Stimulated activated CD8-positive, alpha-beta memory T cell treated with anti-CD3 and anti-CD28 coated beads, Interleukin-15, amount 100 ng/mL, for 1 hour (primary cell): Measurements from ENCODE around the gene CEP350.

Experiments
- DNase-seq: peaks from one replicate; pipeline ENCODE4 v3.0.0-alpha.2; 2020; ENCODE audit warnings: low read depth

Gene CEP350

DNA sequence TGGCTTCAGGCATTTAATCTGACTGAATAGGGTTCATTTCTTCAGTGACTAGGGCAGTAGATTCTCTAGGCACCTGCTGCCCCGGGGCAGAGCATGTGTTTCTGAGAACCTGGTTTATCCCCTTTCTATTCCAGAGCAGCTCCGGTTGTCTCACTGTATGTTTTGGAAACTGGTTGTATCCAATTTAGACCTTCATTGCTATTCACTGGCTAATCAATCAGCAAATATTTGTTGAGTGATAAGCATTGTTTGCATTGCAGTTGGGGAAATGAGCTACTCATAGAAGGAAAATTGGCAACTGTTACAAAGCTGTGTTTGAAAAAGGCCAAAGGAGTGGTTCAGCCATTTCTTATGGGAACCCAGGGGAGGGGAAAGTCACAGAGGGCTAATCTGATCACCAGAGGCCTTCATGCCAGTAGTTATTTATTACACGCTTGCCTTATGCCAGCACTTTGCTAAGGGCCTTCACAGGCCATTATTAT, 203.0 kb downstream of the CEP350 start:
- DNase-seq: no peak

DNA sequence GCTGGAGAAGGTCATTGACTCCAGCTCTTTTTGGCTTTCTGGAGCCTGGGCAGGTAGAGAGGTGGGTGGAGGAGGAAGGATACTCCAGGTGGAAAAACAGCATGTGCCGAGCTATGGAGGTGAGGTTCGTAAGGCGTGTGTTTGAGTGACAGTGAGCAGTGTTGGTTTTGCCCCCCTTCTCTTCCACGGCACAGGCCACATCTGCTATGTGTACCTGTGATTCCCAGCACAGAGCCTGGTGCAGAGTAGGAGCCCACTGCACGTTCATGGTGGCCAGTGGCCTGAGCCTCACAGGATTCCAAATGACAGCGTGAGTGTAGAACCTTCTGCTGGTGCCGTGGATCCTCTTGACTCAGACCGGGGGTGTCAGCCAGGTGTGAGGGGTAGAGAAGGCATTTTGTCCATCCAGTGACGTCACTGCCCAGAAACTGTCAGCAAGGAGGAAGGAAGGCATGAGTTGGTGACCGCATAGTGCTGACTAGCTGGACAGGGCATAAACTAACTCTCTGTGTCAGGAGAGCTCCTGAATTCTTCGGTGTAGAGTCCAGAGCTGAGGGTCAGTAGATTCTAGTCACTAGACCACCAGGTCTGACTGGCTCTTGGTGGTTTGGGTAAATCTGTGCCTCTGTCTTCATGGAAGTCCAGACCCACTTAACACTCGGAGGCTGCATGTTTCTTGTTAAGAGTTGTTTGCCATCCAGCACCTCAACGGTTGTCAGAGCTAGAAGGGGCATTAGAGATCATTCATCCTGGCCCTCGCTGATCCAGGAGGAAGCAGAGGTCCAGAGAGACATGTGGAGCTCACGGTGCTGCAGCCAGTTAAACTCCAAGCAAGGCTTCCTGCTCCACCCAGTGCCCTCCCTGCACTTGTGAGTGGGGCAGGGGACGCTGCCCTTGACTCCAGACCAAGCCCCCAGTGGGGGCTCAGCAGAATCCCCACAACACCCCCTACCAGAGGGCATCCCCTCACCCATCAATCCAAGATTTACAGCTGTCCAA, 203.8 kb downstream of the CEP350 start:
- DNase-seq: no peak

DNA sequence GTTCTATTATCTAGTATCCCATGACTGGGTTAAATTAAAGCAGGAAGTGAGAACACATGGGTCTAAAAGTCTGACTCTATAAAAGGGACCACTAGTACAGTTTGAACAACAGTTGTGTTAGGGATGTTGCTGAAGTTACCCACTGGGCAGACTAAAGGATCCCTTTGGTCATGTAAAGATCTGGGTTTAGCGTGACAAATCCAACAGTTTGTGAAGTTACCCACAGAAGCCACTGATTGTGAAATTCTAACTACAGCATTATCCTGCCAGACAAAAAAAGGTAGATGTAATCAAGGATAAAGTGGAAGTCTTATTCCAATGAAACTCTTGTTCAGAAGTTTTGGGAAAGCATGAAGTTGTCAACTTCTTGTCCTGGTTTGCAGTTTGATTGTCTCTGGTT, 205.7 kb downstream of the CEP350 start:
- DNase-seq: no peak

DNA sequence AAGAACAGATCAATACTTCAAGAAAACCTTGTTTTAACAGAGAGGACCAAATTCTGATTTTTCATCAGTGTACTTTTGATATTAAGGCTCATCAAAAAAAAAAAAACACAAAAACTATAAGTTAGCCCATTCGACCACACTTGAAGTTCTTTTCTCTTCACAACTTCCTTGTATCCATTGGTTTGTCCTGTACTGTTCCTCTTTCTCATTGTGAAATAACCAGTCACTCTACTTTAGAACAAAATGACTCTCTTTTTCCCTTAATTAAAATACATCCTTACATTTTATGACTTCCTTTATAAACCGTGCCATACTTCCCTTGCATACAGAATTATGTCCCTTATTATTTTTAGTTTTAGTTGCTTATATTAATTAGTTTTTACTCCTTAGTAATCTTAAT, 208.4 kb downstream of the CEP350 start:
- no peak for DNase-seq
